GM12878 (cell line): ENCODE measurements around the gene ZIK1.

Source experiments
- ASH2L ChIP-seq: fragments of 300-600, 200-600 bp; sonication (generic); IDR thresholded peaks from 2 replicates; pipeline ENCODE4 v1.6.1; 2017; ENCODE audit warnings: low read depth, mild to moderate bottlenecking, borderline replicate concordance
- BRCA1 ChIP-seq: IDR thresholded peaks from 2 replicates; pipeline ENCODE4 v1.6.1; 2011; ENCODE audit warnings: low read depth, low read length, improper control_type of control experiment
- CREM ChIP-seq: IDR thresholded peaks from 2 replicates; pipeline ENCODE4 v1.6.1; 2014; ENCODE audit warnings: antibody characterized with exemption, low read depth
- EP300 ChIP-seq, 2 experiments: fragments of 150-350 bp in 1 of 2; IDR thresholded peaks; 2 replicates each; pipeline ENCODE4 v1.6.1; 2011 to 2012; ENCODE audit warnings: low read depth in 2 of 2, low read length in 2 of 2, borderline replicate concordance in 1 of 2, improper control_type of control experiment in 1 of 2, inconsistent platforms in 1 of 2; ENCODE audit not compliant: control insufficient read depth in 1 of 2
- KDM1A ChIP-seq: fragments of 200-600 bp; sonication (generic); IDR thresholded peaks from 2 replicates; pipeline ENCODE4 v1.6.1; 2016; ENCODE audit warnings: borderline replicate concordance
- KLF5 ChIP-seq: fragments of 450-650 bp; IDR thresholded peaks from 2 replicates; pipeline ENCODE4 v1.6.1; 2014; ENCODE audit warnings: mild to moderate bottlenecking; ENCODE audit not compliant: partially characterized antibody
- RFX5 ChIP-seq: IDR thresholded peaks from 2 replicates; pipeline ENCODE4 v1.6.1; 2011; ENCODE audit warnings: low read depth, low read length, improper control_type of control experiment
- SP1 ChIP-seq: IDR thresholded peaks from one replicate; pipeline ENCODE4 v1.6.1; 2011; ENCODE audit warnings: low read depth, low read length
- TAF1 ChIP-seq: IDR thresholded peaks from 2 replicates; pipeline ENCODE4 v1.6.1; 2011; ENCODE audit warnings: mild to moderate bottlenecking, low read depth, low read length, borderline replicate concordance
- TF ChIP-seq, protein P1 (sequence below): IDR thresholded peaks from 2 replicates; pipeline ENCODE4 v1.6.1; 2012; ENCODE audit warnings: mild to moderate bottlenecking, low read depth, low read length
- TF ChIP-seq, protein P2 (sequence below), 3 experiments: IDR thresholded peaks in 2 of 3; conservative IDR thresholded peaks in 1 of 3; 2 replicates each; pipeline ENCODE4 v1.5.1; 2011; ENCODE audit warnings: low read depth in 3 of 3, low read length in 3 of 3, mild to moderate bottlenecking in 3 of 3, control low read depth in 2 of 3, moderate library complexity in 2 of 3, inconsistent platforms in 1 of 3, mixed read lengths in 1 of 3; ENCODE audit not compliant: control insufficient read depth in 2 of 3, insufficient read depth in 1 of 3; ENCODE audit errors: extremely low read depth in 1 of 3
- TF ChIP-seq, protein P3 (sequence below): IDR thresholded peaks from 2 replicates; pipeline ENCODE4 v1.6.1; 2011; ENCODE audit warnings: mild to moderate bottlenecking, low read depth, low read length, moderate library complexity; ENCODE audit not compliant: insufficient replicate concordance
- TF ChIP-seq, protein P4 (sequence below): fragments of 450-650 bp; IDR thresholded peaks from 2 replicates; pipeline ENCODE4 v1.6.1; 2014; ENCODE audit warnings: mild to moderate bottlenecking
- TF ChIP-seq, protein P5 (sequence below): IDR thresholded peaks from 2 replicates; pipeline ENCODE4 v1.6.1; 2011; ENCODE audit warnings: low read depth, low read length, improper control_type of control experiment, borderline replicate concordance

DNA sequence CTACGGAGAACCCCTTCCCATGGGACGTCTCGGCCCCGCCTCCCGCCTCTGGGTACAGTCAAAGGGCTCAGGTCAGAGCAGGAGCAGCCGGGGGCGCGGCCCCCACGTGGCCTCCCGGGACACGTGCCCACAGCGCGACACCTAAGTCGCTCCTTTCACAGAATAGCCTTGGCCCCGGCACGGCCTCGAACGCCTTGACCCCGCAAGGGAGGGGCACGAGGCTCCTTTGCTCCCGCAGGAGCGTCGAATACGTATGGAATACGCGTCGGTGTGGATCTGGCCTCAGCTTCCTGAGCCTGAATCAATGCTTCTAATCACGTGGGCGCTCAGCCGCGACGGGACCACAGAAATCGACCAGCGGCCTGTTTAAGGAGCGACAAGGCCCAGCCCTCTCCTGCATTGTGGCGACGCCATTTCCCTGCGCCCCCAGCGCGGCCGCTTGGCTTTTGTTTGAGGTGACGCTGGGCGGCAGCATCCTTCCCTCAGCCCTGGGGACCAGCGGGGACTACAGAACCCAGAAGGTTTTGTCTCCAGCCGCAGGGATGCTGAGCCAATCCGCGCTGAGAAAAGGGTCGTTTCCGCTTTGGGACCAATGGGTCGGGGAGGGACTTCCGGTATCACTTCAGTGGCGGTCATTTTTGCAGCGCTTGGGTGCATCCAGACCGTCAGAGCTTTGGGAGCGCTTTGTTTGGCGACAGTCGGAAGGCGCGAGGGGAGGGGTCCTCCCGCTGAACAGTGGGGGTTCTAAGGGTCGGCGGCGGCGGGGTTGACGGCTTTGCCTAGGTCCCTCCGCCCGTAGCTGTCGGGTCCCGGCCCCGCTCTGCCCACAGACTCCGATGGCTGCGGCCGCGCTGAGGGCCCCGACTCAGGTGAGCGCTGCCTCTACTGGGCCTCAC lies at the start of gene ZIK1:
- TF ChIP-seq KDM1A (no peak), EP300 (IDR thresholded peaks at IDR 0.05; ENCODE audit: borderline replicate concordance in 1 of 2, control insufficient read depth in 1 of 2, low read depth in 2 of 2, low read length in 2 of 2) (no peak), TAF1 (peak; percentile 37; the same call in 1 of the 2 replicates), CREM (peak; percentile 70), KLF5 (peak; percentile 57), RFX5 (no peak), SP1 (peak; percentile 19), ASH2L (no peak), BRCA1 (no peak)
- TF ChIP-seq, protein P1, sequence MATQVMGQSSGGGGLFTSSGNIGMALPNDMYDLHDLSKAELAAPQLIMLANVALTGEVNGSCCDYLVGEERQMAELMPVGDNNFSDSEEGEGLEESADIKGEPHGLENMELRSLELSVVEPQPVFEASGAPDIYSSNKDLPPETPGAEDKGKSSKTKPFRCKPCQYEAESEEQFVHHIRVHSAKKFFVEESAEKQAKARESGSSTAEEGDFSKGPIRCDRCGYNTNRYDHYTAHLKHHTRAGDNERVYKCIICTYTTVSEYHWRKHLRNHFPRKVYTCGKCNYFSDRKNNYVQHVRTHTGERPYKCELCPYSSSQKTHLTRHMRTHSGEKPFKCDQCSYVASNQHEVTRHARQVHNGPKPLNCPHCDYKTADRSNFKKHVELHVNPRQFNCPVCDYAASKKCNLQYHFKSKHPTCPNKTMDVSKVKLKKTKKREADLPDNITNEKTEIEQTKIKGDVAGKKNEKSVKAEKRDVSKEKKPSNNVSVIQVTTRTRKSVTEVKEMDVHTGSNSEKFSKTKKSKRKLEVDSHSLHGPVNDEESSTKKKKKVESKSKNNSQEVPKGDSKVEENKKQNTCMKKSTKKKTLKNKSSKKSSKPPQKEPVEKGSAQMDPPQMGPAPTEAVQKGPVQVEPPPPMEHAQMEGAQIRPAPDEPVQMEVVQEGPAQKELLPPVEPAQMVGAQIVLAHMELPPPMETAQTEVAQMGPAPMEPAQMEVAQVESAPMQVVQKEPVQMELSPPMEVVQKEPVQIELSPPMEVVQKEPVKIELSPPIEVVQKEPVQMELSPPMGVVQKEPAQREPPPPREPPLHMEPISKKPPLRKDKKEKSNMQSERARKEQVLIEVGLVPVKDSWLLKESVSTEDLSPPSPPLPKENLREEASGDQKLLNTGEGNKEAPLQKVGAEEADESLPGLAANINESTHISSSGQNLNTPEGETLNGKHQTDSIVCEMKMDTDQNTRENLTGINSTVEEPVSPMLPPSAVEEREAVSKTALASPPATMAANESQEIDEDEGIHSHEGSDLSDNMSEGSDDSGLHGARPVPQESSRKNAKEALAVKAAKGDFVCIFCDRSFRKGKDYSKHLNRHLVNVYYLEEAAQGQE, result no peak
- TF ChIP-seq, protein P2, sequence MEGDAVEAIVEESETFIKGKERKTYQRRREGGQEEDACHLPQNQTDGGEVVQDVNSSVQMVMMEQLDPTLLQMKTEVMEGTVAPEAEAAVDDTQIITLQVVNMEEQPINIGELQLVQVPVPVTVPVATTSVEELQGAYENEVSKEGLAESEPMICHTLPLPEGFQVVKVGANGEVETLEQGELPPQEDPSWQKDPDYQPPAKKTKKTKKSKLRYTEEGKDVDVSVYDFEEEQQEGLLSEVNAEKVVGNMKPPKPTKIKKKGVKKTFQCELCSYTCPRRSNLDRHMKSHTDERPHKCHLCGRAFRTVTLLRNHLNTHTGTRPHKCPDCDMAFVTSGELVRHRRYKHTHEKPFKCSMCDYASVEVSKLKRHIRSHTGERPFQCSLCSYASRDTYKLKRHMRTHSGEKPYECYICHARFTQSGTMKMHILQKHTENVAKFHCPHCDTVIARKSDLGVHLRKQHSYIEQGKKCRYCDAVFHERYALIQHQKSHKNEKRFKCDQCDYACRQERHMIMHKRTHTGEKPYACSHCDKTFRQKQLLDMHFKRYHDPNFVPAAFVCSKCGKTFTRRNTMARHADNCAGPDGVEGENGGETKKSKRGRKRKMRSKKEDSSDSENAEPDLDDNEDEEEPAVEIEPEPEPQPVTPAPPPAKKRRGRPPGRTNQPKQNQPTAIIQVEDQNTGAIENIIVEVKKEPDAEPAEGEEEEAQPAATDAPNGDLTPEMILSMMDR (IDR thresholded peaks at IDR 0.05 in 2 of 3, conservative IDR thresholded peaks at IDR 0.05 in 1 of 3; ENCODE audit: control insufficient read depth in 2 of 3, extremely low read depth in 1 of 3, insufficient read depth in 1 of 3, low read depth in 3 of 3, low read length in 3 of 3), result no peak
- TF ChIP-seq, protein P3, sequence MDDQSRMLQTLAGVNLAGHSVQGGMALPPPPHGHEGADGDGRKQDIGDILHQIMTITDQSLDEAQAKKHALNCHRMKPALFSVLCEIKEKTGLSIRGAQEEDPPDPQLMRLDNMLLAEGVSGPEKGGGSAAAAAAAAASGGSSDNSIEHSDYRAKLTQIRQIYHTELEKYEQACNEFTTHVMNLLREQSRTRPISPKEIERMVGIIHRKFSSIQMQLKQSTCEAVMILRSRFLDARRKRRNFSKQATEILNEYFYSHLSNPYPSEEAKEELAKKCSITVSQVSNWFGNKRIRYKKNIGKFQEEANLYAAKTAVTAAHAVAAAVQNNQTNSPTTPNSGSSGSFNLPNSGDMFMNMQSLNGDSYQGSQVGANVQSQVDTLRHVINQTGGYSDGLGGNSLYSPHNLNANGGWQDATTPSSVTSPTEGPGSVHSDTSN, result no peak
- TF ChIP-seq, protein P4, sequence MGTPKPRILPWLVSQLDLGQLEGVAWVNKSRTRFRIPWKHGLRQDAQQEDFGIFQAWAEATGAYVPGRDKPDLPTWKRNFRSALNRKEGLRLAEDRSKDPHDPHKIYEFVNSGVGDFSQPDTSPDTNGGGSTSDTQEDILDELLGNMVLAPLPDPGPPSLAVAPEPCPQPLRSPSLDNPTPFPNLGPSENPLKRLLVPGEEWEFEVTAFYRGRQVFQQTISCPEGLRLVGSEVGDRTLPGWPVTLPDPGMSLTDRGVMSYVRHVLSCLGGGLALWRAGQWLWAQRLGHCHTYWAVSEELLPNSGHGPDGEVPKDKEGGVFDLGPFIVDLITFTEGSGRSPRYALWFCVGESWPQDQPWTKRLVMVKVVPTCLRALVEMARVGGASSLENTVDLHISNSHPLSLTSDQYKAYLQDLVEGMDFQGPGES, result no peak
- TF ChIP-seq, protein P5, sequence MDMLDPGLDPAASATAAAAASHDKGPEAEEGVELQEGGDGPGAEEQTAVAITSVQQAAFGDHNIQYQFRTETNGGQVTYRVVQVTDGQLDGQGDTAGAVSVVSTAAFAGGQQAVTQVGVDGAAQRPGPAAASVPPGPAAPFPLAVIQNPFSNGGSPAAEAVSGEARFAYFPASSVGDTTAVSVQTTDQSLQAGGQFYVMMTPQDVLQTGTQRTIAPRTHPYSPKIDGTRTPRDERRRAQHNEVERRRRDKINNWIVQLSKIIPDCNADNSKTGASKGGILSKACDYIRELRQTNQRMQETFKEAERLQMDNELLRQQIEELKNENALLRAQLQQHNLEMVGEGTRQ, result no peak
